Measurements from ENCODE around the gene TMTC3.
"Not testable (repeated sequence)": the region's sequence is repeated elsewhere in the genome, so short reads cannot be mapped to it uniquely, and the experiment has no call there.

The TMTC3 gene

GRCh38 chr12:88141774-88142609 is at the start of gene TMTC3, which contains the start of gene CEP290:
TMTC3 (plus strand) TSS chr12:88142307; CDS start chr12:88148316, 6,009 bp downstream.
CEP290 (minus strand) TSS chr12:88142088; CDS start chr12:88141307, 781 bp downstream.
- DNase-seq (ENCODE audit: low read depth in 2 of 2) = peak; percentile 98

GRCh38 chr12:88092771-88093170 is 49.3 kb upstream of the TMTC3 start:
- no peak for DNase-seq (ENCODE audit: low read depth in 2 of 2)

GRCh38 chr12:88093573-88093972 is 48.5 kb upstream of the TMTC3 start:
- DNase-seq (ENCODE audit: low read depth in 2 of 2) = no peak

GRCh38 chr12:88108021-88108420 is 34.1 kb upstream of the TMTC3 start:
- DNase-seq (ENCODE audit: low read depth in 2 of 2) = no peak

- no peak for DNase-seq (ENCODE audit: low read depth in 2 of 2)
Observed at GRCh38 chr12:88111074-88111652, 30.9 kb upstream of the TMTC3 start.

- DNase-seq (ENCODE audit: low read depth in 2 of 2) = no peak
Observed at GRCh38 chr12:88113871-88114270, 28.2 kb upstream of the TMTC3 start.

- no peak for DNase-seq (ENCODE audit: low read depth in 2 of 2)
Observed at GRCh38 chr12:88122666-88123065, 19.4 kb upstream of the TMTC3 start.

- no peak for DNase-seq (ENCODE audit: low read depth in 2 of 2)
Observed at GRCh38 chr12:88127099-88127498, 15.0 kb upstream of the TMTC3 start.

- no peak for DNase-seq (ENCODE audit: low read depth in 2 of 2)
Observed at GRCh38 chr12:88127855-88128254, 14.3 kb upstream of the TMTC3 start.

- no peak for DNase-seq (ENCODE audit: low read depth in 2 of 2)
Observed at GRCh38 chr12:88132392-88132791, 9.7 kb upstream of the TMTC3 start.

GRCh38 chr12:88133181-88133580 is 8.9 kb upstream of the TMTC3 start:
- DNase-seq (ENCODE audit: low read depth in 2 of 2) = not testable (repeated sequence)

- DNase-seq (ENCODE audit: low read depth in 2 of 2) = not testable (repeated sequence)
Observed at GRCh38 chr12:88139711-88140110, 2.4 kb upstream of the TMTC3 start.

- no peak for DNase-seq (ENCODE audit: low read depth in 2 of 2)
Observed at GRCh38 chr12:88141425-88141773, 708 bp upstream of the TMTC3 start.

- DNase-seq (ENCODE audit: low read depth in 2 of 2) = no peak
Observed at GRCh38 chr12:88142610-88142991, 494 bp downstream of the TMTC3 start.

GRCh38 chr12:88144037-88144436 is 1.9 kb downstream of the TMTC3 start:
- no peak for DNase-seq (ENCODE audit: low read depth in 2 of 2)

GRCh38 chr12:88144546-88145468 is 2.7 kb downstream of the TMTC3 start:
- no peak for DNase-seq (ENCODE audit: low read depth in 2 of 2)

- no peak for DNase-seq (ENCODE audit: low read depth in 2 of 2)
Observed at GRCh38 chr12:88145567-88146505, 3.7 kb downstream of the TMTC3 start.

GRCh38 chr12:88150063-88150462 is 8.0 kb downstream of the TMTC3 start:
- DNase-seq (ENCODE audit: low read depth in 2 of 2) = no peak

- peak in 1 of 2 experiments; percentile 21 for DNase-seq (ENCODE audit: low read depth in 2 of 2)
Observed at GRCh38 chr12:88153959-88154358, 11.9 kb downstream of the TMTC3 start.

- DNase-seq (ENCODE audit: low read depth in 2 of 2) = no peak
Observed at GRCh38 chr12:88156075-88156654, 14.1 kb downstream of the TMTC3 start.

- no peak for DNase-seq (ENCODE audit: low read depth in 2 of 2)
Observed at GRCh38 chr12:88163371-88163770, 21.3 kb downstream of the TMTC3 start.
